GM11168 (cell line): ENCODE data around the gene KCNAB2.

Experiments
- in situ Hi-C: fragments of 300-500 bp; cut with MboI; formaldehyde crosslinking; loops from one replicate; pipeline ENCODE4 v1.12.0; 2022; ENCODE audit warnings: low sequenced_read_pairs; ENCODE audit not compliant: unreplicated experiment

The KCNAB2 gene

DNA sequence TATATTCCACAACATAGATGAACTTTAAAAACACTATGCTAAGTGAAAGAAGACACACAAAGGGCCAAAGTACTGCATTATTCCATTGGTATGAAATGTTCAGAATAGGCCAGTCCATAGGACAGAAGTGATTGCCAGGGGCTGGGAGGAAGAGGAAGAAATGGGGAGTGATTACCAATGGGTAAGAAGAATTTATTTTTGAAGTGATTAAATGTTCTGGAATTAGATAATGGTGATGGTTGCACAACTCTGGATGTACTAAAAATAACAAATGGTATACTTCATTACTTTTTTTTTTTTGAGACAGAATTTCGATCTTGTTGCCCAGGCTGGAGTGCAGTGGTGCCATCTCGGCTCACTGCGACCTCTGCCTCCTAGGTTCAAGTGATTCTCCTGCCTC is 72.7 kb downstream of the KCNAB2 start:
- in situ Hi-C loops, result no loop called here

DNA sequence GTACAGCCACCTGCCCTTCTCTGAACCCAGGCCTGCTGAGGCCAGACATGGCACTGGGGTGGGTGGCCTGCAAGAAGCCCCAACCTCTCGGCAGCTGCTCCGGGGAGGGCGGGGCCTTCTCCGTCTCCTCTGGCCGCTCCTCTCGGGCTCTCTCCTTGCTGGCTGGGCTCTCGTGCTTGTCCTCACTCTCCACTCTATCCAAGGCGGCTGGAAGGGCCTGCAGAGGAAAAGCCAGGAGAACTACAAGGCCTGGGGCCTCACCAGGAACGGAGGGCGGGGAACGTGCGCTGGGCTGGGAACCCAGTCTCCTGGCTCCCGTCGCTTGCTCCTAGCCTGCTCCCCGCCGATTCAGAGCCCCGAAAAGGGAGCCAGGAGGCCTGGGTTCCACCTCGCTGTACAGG is 75.3 kb downstream of the KCNAB2 start:
- in situ Hi-C loops, result no loop called here

DNA sequence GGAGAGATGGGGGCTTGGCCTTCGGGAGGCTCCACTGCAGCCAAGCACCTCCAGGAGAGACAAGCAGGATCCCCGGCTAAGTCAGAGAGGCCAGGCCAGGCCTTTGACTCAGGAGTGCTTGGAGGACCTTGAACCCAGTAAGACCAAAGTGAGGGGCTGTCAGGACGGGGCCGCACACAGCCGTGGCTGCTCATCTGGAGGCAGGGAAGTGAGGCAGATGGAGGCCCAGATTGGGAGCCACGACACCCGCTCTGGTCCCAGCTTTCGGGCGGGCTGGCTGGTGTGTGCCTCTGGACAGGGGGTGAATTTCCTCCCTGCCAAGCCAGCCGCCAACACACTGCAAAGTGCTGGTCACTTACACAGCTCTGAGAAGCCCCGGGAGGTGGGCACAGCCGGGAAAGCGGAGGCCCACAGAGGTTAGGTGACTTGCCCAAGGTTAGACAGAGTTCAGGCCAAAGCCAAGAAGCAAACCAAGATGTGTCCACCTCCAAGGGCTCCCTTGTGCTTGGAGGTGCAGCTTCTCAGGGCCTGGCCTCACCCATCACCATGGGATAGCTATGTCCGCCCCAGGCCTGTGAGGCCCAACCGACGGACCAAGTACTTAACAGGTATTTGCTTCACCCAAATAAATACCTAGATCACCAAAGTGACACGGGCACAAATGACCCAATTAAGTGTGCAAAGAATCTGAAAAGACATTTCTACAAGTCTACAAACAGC is 76.1 kb downstream of the KCNAB2 start:
- in situ Hi-C loops, result no loop called here

DNA sequence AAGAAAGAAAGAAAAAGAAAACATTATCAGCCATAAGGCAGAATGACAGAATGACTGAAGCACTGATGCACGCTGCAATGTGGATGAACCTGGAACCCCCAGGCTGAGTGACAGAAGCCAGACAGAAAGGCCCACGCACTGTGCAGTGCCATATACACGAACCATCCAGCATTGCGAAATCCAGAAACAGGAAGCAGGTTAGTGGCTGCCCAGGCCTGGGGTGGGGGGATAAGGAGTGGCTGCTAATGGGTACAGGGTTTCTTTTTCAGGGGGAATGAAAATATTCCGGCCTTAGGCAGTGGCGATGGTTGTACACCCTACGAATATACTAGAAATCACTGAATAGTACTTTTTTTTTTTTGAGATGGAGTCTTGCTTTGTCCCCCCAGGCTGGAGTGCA is 77.4 kb downstream of the KCNAB2 start:
- in situ Hi-C loops, result no loop called here

DNA sequence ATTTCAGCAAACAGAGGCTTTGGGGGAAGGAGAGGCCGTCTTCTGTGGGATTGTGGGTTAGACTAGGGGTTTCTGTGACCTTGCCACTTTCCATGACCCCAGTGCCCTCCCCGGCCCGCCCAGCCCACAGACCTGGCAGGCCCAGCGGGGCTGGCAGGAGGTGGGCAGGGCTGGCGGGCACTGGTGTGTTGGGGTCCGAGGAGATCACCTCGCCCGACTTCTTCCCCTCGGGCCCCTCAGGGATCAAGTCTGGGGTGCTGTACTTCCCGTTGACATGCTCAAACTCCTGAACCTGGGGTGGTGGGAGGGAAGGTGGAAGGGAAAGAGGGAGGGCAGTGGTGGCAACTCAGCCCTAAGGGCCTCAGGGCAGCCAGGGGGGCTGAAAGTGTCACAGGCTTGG is 78.1 kb downstream of the KCNAB2 start:
- in situ Hi-C loops, result no loop called here

DNA sequence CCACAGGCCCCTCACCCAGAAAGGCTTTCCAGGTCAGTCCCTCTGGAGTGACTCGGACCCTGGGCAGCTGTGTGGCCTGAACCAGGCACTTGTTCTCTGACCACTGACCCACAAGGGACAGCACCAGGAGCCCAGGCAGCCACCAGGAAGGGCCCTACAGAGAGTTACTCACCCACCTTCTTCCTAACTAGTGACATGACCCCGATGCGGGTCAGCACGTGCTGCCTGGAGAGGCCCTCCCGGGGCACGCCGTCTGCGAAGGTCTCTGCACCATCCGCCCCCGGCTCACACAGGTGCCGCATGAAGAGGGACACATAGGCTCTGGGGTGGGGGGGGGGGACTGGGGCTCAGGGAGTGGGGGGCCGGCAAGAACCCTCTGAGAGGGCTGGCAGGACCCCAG is 78.7 kb downstream of the KCNAB2 start:
- in situ Hi-C loops, result no loop called here

DNA sequence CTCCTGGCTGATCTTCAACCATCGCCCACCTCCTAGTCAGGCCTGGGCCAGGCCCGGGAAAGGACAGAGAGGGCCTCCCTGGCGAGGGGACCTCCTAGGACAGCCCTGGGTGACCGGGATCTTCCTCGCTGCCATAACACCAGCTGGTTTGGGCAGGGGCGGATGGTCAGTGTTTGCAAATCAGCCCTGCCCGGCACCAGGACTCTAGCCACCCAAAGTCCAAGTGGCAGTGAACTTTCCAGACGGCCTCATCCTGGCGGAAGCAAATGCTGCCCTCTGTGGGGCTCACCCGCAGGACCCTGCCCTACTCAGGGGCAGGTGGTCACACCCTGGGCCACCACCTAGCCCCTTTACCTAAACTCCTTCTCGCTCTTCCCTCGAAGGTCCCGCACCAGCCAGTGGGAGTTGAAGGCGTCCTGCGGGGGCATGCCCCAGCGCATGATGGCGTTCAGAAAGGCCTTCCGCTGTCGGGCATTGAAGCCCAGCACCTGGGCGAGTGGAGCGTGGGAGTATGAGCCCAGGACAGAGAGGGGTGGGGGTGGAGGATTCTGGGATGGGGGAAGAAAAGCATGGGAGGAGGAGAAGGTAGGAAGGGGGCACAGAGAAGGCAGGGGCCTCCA is 79.2 kb downstream of the KCNAB2 start:
- in situ Hi-C loops, result no loop called here

DNA sequence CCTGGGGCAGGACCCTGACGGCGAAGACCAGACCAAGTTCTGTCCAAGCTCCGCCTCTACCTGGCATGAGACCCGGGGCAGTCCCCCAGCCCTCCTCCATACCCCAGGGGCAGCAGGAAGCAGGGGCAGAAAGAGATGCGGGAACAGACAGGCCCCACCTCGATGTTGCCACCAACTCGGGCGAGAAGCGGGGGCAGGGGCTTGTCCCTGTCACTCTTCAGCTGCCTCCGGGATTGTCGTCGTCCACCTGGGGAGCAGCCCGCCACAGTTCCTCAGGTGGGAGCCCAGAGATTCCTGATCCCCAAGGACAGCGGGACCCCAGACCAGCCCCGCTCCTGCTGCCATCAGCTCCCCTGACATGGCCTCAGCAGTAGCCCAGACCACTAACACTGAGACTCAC is 79.7 kb downstream of the KCNAB2 start:
- in situ Hi-C loops, result no loop called here

DNA sequence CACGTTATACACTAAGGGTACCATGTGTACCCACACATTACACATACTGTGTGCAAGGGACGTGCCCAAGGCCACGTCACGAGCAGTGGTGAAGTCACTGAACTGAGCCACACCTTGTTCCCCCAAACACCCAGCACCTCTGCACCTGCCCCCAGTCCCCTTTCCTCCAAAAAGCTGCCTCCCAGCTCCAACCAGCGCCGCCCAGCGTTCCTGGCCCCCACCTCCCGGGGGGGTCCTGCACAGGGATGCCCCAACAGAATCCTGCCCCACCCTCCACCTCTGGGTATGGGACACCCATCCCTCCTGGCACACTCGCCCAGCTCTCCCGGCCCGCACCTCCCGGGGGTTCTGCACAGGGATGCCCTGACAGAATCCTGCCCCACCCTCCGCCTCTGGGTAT is 80.3 kb downstream of the KCNAB2 start:
- in situ Hi-C loops, result no loop called here

DNA sequence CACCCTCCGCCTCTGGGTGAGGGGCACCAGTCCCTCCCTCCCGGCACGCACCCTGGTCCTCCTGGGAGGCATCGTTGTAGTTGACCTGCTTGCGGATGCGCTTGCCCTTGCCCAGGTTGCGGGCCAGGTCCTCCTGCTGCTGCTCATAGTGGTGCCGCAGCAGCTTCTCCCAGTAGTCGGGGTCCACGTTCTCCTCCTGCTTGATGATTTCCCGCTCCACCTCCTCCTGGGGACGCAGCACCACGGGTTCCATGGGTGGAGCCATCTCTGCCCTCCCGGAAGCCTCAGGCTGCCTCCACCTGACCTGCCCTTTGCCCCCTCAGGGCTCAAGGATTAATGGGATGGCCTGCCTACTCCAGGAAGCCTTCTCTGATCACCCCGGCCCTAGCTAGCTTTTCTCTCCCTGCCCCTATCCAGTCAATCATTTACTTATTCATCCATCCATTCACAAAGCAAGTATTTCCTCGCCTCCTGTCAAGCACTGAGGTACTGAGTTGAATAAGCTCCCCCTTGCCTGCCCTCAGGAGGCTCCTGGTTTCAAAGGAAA is 80.9 kb downstream of the KCNAB2 start:
- in situ Hi-C loops, result no loop called here

DNA sequence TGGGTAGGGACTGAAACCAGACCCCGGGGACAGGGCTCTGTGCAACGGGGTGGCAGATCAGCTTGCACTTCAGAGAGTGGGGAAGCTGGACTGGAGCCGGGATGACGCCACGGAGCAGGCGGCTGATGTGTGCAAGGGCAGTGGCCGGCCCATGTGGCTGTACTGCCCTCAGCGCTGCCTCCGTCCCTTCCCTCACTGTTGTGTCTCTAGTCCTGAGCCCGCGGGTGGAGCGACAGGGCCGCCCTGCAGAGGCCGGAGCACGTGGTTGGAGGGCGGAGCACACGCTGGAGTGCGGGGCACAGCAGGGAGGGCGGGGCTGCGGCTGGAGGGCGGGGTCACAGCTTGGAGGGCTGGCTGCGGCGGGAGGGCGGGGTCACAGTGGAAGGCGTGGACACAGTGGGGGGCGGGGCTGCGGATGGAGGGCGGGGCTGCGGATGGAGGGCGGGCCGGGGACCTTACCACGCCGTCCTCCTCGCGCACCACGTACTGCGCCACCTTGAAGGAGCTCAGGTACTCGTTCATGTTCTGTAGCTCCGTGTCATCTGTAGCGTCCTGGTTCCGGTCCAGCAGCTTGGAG is 82.0 kb downstream of the KCNAB2 start:
- in situ Hi-C loops, result no loop called here

DNA sequence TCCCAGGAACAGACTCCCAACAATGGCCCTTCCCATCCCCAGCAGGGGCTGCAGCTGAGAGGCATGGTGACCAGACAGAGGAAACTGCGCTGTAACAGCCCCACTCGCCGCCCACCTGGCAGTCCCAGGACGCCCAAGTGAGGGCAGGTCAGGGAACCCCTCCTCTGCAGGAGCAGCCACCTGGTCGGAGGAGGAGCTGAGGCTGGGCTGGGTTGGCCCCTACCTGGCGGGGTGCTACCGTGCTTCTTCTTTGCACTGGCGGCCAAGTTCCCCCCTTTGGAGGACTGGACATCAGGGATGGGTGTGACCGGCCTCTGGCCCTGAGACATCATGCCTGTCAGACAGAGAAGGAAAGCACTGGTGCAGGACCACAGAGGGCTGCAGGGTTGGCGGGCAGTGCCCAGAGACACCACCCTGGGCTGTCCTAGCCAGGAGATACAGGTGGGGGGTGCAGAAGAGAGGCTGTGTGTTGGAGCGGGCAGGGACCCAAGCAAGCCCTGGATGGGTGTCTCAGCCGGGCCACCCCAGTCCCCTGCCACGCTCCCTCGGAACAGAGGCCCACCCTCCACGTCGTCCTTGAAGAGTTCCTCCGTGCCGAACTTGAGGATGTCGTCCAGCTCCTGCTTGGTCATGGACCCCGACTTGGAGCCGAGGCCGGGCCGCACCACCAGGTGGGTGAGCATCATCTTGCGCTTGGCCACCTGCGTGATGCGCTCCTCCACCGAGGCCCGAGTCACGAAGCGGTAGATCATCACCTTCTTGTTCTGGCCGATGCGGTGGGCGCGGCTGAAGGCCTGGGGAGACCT is 82.8 kb downstream of the KCNAB2 start:
- in situ Hi-C loops, result no loop called here

DNA sequence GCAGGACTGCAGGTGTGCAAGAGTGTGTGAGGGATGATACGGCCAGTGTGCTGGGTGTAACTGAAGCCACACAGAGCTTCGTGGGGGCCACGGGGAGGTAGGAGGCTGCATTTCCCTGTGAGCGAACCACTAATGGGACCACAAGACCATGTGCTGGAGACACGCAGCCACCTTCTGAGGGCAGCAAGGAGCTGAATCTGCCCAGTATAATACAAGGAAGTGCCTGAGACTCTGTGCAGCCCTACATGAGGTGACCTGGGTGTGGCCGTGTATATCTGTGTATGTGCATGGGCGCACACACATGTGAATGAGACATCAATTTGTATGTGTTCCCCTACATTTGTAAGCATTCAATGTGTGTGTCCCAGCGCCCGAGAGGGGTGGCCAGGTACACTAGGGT is 83.6 kb downstream of the KCNAB2 start:
- in situ Hi-C loops, result no loop called here

DNA sequence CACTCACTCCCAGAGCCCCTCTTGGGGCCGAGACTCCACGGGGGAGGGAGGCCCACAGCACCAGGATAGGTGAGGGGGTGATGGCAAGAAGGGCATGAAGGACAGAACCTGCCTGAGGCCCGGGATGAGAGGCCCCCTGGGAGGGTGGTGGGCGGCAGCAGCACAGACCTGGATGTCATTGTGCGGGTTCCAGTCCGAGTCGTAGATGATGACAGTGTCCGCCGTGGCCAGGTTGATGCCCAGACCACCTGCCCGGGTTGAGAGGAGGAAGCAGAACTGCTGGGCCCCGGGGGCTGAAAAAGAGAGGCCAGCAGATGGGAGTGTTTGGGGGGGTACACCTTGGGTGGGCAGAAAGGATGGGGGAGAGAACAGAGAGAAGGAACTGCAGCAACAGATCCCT is 84.3 kb downstream of the KCNAB2 start:
- in situ Hi-C loops, result no loop called here

DNA sequence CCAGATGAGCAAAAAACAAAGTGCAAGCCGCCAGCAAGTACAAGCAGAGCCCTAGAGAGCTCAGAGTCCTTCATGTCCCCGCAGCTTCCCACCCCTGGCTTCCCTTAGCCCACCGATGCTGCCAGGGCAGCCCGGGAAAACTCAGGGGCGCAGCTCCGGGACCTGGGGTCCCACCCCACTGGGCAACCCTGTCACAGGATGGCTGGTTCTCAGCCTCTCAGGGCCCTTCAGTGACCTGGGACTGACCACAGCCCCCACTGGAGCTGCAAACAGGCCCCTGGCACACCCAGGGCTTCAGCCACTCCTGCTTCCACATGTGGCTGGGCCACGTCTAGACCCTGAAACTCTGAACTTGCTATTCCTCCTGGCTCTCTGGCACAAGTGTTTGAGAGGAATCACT is 84.9 kb downstream of the KCNAB2 start:
- in situ Hi-C loops, result no loop called here

DNA sequence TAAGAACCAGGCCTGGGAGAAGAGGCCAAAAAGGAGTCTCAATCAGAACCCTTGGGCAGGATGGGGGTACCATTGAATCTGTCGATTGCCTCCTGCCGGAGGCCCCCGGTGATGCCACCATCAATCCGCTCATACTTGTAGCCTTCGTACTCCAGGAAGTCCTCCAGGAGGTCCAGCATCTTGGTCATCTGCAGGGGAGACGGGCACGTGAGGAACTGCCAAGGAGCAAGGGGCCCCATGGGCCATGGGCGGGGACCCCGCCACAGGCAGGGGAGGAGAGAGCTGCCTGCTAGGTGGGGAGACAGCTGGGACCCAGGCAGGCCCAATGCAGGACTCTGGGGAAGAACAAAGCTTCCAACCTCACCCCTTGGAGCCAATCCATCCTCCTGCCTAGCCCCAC is 85.9 kb downstream of the KCNAB2 start:
- in situ Hi-C loops, result no loop called here

DNA sequence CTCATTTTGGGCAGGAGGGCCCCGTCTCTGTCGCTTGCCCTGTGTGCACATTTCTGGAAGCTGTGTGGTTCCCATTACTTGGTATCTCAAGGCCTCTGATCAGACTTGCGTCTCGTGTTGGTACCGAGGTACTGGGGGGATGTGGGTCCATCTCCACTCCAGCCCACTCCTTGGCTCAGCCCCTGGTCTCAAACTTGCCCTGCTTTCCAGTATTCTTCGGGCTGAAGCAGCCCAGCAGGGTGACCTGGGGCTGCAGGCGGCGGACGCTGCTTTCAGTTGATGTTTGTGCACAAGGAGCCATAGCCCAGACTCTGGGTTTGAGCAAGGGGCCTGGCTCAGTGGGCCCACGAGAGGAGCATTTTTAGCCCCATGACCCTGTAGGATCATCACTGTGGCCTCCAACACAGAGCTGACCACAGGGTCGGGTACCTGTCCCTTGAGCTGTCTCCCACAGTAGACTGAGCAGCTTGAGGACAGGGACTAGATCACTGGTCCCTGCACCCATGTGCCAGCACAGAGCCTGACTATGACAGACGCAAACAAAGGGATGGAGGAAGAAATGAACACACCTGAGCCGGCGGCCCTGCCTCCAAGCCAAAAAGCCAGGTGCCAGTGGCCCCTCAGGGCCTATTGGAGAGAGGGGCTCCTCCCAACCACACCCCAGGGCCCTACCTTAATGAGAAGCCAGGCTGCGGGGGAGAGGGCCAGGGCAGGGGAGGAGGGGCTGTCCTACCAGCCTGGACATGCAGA is 87.6 kb downstream of the KCNAB2 start:
- in situ Hi-C loops, result no loop called here

DNA sequence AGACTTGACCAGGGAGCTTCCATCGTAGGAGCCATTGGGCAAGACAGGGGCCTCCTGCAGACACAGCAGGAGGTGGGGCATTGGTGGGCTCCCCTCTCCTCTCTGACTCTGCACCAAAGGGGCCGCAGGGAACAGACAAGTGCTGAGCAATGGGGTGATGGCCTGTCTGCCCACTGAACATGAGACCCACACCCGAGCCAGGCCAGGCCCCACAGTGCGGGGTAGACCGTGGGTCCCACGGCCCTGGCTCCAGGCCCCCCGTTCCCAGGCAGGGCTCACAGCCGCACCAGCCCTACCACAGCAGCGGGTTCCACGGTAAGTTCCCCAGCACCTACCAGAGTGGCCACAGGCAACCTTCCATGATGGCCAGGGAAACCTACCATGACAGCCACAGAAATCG is 88.5 kb downstream of the KCNAB2 start:
- in situ Hi-C loops, result no loop called here

DNA sequence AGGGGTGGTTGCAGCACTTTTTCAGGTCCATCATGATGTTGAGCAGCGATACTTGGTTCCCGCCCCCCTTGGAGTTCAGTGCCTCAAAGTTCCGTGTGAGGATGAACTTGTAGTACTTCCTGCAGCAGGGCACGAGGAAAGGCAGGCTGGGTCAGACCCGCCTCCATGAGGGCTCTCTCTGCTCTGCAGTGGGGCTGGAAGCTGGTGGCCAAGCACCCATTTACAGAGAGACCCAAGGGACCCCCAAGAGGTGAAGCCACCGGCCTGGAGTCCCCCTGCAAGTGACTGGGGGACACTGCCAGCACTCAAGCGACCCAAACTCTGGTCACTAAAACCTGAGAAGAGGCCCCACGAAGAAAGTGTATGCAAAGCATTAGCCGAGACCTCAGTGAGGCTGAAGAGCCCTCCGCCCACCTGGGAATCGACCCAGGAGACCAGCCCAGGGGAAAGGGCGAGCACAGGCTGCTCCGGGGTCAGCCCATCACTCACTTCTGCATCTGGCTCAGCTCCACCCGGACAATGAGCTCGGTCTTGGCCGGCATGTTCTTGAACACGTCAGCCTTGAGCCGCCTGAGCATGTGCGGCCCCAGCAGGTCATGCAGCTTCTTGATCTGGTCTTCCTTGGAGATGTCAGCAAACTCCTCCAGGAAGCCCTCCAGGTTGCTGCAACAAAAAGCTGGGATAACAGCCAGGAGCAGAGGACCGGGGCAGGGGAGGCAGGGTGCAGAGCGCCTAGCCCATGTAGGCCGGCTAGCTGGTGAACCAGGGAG is 89.2 kb downstream of the KCNAB2 start:
- in situ Hi-C loops, result no loop called here
